Fibroblast of villous mesenchyme (primary cell): ENCODE measurements around the gene MUSTN1. TPM values are rescaled to one million over a fixed set of nuclear protein-coding genes. Genes with fewer than 3 reads are reported as not detected.

Source experiments
- DNase-seq: peaks from one replicate; pipeline ENCODE4 v3.0.0-alpha.2; 2010; ENCODE audit warnings: low read depth
- H3K4me3 ChIP-seq: 2 replicates; pipeline ENCODE4 v1.5.1; 2011; ENCODE audit warnings: low read depth, mild to moderate bottlenecking, low read length
- CTCF ChIP-seq: IDR thresholded peaks from 2 replicates; pipeline ENCODE4 v1.5.1; 2012; ENCODE audit warnings: low read depth, mild to moderate bottlenecking, low read length; ENCODE audit not compliant: insufficient read depth
- total RNA-seq: library from RNA; depleted of rRNA; stranded (reverse); fragments of >200 nt; gene quantifications from 2 replicates; pipeline ENCODE4 v1.2.3, GENCODE V29; 2012

The MUSTN1 gene
- total RNA-seq: not detected in 2 replicates

DNA sequence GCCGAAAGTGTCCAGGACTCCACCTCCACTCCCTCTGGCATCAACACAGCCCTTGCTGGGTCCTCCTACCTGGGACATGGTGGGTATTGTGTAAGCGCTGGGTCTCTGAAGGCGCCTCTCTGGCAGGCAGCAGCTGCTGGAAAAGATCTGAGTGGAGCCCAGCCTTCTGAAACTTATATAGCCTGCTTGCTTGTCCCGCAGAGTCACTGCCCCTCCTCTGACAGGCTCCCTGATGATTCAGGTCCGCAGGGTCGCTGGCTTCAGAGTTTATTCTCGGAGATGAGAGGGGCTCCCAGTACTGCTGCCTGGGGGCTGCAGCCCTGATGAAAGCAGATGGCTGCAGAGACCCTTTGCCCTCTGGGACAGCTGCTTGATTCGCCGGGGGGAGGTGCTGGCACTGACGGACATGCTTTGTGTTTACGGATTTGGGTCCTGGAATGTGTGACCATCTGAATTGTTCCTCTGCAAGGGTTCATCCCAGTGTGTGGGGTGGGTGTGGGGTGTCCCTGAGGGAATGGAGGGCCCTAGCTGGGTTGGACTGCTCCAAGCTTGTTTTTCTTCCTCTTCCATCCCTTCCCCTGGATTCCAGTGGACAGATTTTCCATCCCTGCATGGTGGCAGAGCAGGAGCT, at the start of gene MUSTN1:
MUSTN1 (minus strand) TSS at position 149 of the 631 bp plus-strand sequence; CDS start at position 78, 71 bp downstream.
- no peak for TF ChIP-seq CTCF
- H3K4me3 ChIP-seq: no peak within 1 kb of the TSS
- peak; percentile 33 for DNase-seq

- H3K4me3 ChIP-seq: no peak overlapping the region
- no peak for TF ChIP-seq CTCF
- no peak for DNase-seq
Observed at GRCh38 chr3:52882377-52882776, 47.6 kb upstream of the MUSTN1 start.

DNA sequence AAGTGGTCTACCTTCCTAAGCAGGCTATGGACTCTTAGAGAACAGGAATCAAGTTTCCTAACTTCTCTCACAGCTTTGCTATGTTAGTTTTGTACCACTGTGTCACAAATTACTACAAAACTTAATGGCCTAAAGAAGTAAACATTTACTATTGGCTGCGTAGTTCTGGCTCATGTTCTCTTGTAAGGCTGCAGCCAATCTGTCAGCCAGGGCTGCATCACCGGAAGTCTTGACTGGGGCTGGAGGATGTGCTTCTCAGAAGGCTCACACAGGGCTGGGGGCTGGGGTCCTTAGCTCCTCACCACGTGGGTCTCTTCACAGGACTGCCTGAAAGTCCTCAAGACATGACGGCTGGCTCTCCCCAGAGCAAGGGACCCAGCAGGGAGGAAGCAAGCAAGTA, 47.1 kb upstream of the MUSTN1 start:
- DNase-seq: peak; percentile 21
- no peak overlapping the region for H3K4me3 ChIP-seq
- no peak for TF ChIP-seq CTCF

GRCh38 chr3:52880474-52880873, 45.7 kb upstream of the MUSTN1 start:
- DNase-seq: no peak
- H3K4me3 ChIP-seq: no peak overlapping the region
- TF ChIP-seq CTCF: no peak

GRCh38 chr3:52880047-52880446, 45.2 kb upstream of the MUSTN1 start:
- no peak overlapping the region for H3K4me3 ChIP-seq
- TF ChIP-seq CTCF: no peak
- no peak for DNase-seq

- no peak for TF ChIP-seq CTCF
Observed at GRCh38 chr3:52879581-52879980, 44.8 kb upstream of the MUSTN1 start.

DNA sequence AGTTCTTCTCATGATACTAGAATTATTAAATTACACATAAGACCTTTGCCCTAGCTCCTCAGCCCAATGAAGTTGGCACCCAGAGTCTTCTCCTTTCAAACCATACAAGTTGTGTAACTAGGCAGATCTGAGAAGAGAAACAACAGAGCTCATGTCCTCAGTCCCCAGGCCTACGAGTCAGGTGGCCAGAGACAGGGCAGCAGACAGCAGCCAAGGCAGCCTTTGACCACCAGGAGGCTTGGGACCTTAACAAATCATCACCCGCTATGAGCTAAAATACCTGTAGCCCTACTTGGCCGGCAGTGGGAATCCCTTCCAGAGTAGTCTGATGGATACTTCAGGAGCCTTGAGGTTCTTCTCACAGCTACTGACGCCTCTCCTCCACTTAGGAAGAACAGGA, 44.3 kb upstream of the MUSTN1 start:
- DNase-seq: no peak
- H3K4me3 ChIP-seq: no peak overlapping the region
- TF ChIP-seq CTCF: peak; percentile 6

More at GRCh38 chr3:52879581-52879980, 44.8 kb upstream of the MUSTN1 start:
- no peak for DNase-seq
- H3K4me3 ChIP-seq: no peak overlapping the region
